Measurements from ENCODE around the gene ACTR3.

DNA sequence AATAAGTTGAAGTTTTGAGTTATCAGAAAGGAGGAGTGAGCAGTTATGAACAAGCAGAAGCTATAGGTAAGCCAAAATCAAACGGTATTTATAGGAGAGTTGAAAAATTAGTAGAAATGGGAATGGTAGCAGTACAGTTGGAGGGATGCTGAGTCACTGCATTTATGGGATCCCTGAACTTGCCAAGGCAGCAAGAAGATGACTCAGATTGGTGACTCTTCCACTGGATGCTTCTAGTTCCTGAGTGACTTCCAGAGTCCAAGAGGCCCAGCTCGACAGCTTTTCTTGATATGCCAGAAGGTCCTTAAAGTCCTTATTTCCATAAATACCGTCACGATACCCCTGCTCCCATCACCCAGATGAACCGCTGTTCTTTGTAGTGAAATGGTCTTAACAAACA lies 31.1 kb upstream of the ACTR3 start:
- TF ChIP-seq POLR2AphosphoS5 (IDR thresholded peaks at IDR 0.05; ENCODE audit: low read depth, low read length) (no peak), EZH2 (IDR thresholded peaks at IDR 0.05; ENCODE audit: low read depth, low read length, severe bottlenecking) (no peak), POLR2A (IDR thresholded peaks at IDR 0.05; ENCODE audit: control extremely low read depth in 1 of 2, low read depth in 2 of 2, low read length in 2 of 2) (no peak), YY1 (IDR thresholded peaks at IDR 0.05; ENCODE audit: low read depth, low read length) (no peak)
